Activated CD4-positive, CD25-positive, alpha-beta regulatory T cell treated with anti-CD3 and anti-CD28 coated beads, Interleukin-2, amount 50 U/mL, for 24 hours (primary cell): ENCODE results near the gene ARSD.
"Not testable (repeated sequence)": the region's sequence is repeated elsewhere in the genome, so short reads cannot be mapped to it uniquely, and the experiment has no call there.

Experiments
- ATAC-seq, 2 donors: fragments of 150-1000 bp; cut with Tn5 transposase; one replicate each; pipeline ENCODE4 v1.10.0; 2021; ENCODE audit warnings: mild to moderate bottlenecking in 1 of 2, moderate library complexity in 1 of 2

Gene ARSD

GRCh38 chrX:2928583-2929434, at the start of gene ARSD:
Gene ARSD (minus strand): TSS chrX:2929339. CDS start chrX:2929275, 64 bp downstream.
- peak; percentile 58 to 73 for ATAC-seq

- ATAC-seq: not testable (repeated sequence)
Measured at GRCh38 chrX:2978639-2979038, 49.5 kb upstream of the ARSD start.

GRCh38 chrX:2974961-2975360, 45.8 kb upstream of the ARSD start:
- no peak for ATAC-seq

- no peak for ATAC-seq
Measured at GRCh38 chrX:2972391-2972790, 43.3 kb upstream of the ARSD start.

- no peak for ATAC-seq
Measured at GRCh38 chrX:2969021-2969420, 39.9 kb upstream of the ARSD start.

GRCh38 chrX:2967998-2968909, 39.1 kb upstream of the ARSD start:
- peak; percentile 65 to 74 for ATAC-seq

- ATAC-seq: no peak
Measured at GRCh38 chrX:2967584-2967983, 38.4 kb upstream of the ARSD start.

- ATAC-seq: no peak
Measured at GRCh38 chrX:2967012-2967411, 37.9 kb upstream of the ARSD start.

- ATAC-seq: no peak
Measured at GRCh38 chrX:2965965-2966364, 36.8 kb upstream of the ARSD start.

- not testable (repeated sequence) for ATAC-seq
Measured at GRCh38 chrX:2963992-2964794, 35.1 kb upstream of the ARSD start.

- not testable (repeated sequence) for ATAC-seq
Measured at GRCh38 chrX:2963449-2963848, 34.3 kb upstream of the ARSD start.

- ATAC-seq: no peak
Measured at GRCh38 chrX:2962381-2962780, 33.2 kb upstream of the ARSD start.

GRCh38 chrX:2960861-2961515, 31.8 kb upstream of the ARSD start:
- ATAC-seq: no peak

GRCh38 chrX:2958199-2958598, 29.1 kb upstream of the ARSD start:
- no peak for ATAC-seq

- no peak for ATAC-seq
Measured at GRCh38 chrX:2955838-2956237, 26.7 kb upstream of the ARSD start.

- ATAC-seq: no peak
Measured at GRCh38 chrX:2955281-2955680, 26.1 kb upstream of the ARSD start.

- no peak for ATAC-seq
Measured at GRCh38 chrX:2954541-2954940, 25.4 kb upstream of the ARSD start.

- not testable (repeated sequence) for ATAC-seq
Measured at GRCh38 chrX:2937942-2938341, 8.8 kb upstream of the ARSD start.

- no peak for ATAC-seq
Measured at GRCh38 chrX:2934715-2935710, 5.9 kb upstream of the ARSD start.

- ATAC-seq: no peak
Measured at GRCh38 chrX:2933125-2933900, 4.2 kb upstream of the ARSD start.
